Kidney glomerular epithelial cell (primary cell): ENCODE results near the gene CCDC40.
"Not testable (repeated sequence)": the region's sequence is repeated elsewhere in the genome, so short reads cannot be mapped to it uniquely, and the experiment has no call there.

ENCODE experiments used
- DNase-seq: peaks from one replicate; lab custom pipeline; 2025; lab: John Stamatoyannopoulos, UW

Gene CCDC40

GRCh38 chr17:80021600-80021999, 14.8 kb upstream of the CCDC40 start:
- DNase-seq = no peak

- DNase-seq = no peak
Measured at GRCh38 chr17:80023481-80024205, 12.8 kb upstream of the CCDC40 start.

- no peak for DNase-seq
Measured at GRCh38 chr17:80024206-80024972, 12.1 kb upstream of the CCDC40 start.

GRCh38 chr17:80025140-80025539, 11.3 kb upstream of the CCDC40 start:
- no peak for DNase-seq

GRCh38 chr17:80025796-80026195, 10.6 kb upstream of the CCDC40 start:
- no peak for DNase-seq

GRCh38 chr17:80026359-80027042, 9.9 kb upstream of the CCDC40 start:
- DNase-seq = no peak

GRCh38 chr17:80027043-80027435, 9.4 kb upstream of the CCDC40 start:
- DNase-seq = no peak

GRCh38 chr17:80028030-80028429, 8.4 kb upstream of the CCDC40 start:
- DNase-seq = peak; percentile 4

GRCh38 chr17:80029258-80029974, 7.0 kb upstream of the CCDC40 start:
- DNase-seq = no peak

GRCh38 chr17:80030730-80031410, 5.6 kb upstream of the CCDC40 start:
- DNase-seq = no peak

- DNase-seq = no peak
Measured at GRCh38 chr17:80031691-80032430, 4.6 kb upstream of the CCDC40 start.

- no peak for DNase-seq
Measured at GRCh38 chr17:80032614-80033171, 3.7 kb upstream of the CCDC40 start.

- DNase-seq = no peak
Measured at GRCh38 chr17:80033840-80034239, 2.6 kb upstream of the CCDC40 start.

GRCh38 chr17:80034791-80035686, 1.4 kb upstream of the CCDC40 start:
- peak; percentile 35 for DNase-seq

- no peak for DNase-seq
Measured at GRCh38 chr17:80035687-80035936, 830 bp upstream of the CCDC40 start, which contains the start of gene TBC1D16. Gene TBC1D16 (minus strand): TSS chr17:80035872. CDS start chr17:80013547, 22,325 bp downstream.

- DNase-seq = no peak
Measured at GRCh38 chr17:80036715-80037477, 454 bp downstream of the CCDC40 start.

- no peak for DNase-seq
Measured at GRCh38 chr17:80043963-80044362, 7.5 kb downstream of the CCDC40 start.

GRCh38 chr17:80045703-80046102, 9.3 kb downstream of the CCDC40 start:
- no peak for DNase-seq

GRCh38 chr17:80046709-80047108, 10.3 kb downstream of the CCDC40 start:
- DNase-seq = not testable (repeated sequence)
